ENCODE measurements around the gene ZFP37.

Gene ZFP37

GRCh38 chr9:113005777-113006176 is 50.7 kb downstream of the ZFP37 start:
- Histone ChIP-seq H3K9me3 (ENCODE audit: insufficient read depth, low read depth, low read length) (no peaks in the 10 kb centered on the region), H3K27me3 (ENCODE audit: insufficient read depth, low read length, poor library complexity, severe bottlenecking) (no peaks in the 10 kb centered on the region), H3K79me2 (ENCODE audit: insufficient read depth, low read length) (no peaks in the 10 kb centered on the region), H3K36me3 (ENCODE audit: insufficient read depth, low read length) (no peaks in the 10 kb centered on the region), H4K20me1 (ENCODE audit: insufficient read depth, low read length, poor library complexity, severe bottlenecking) (no peaks in the 10 kb centered on the region), H3K4me2 (ENCODE audit: low read depth, low read length, poor library complexity, severe bottlenecking) (no peak overlapping the region), H3K4me1 (ENCODE audit: insufficient read depth, low read length, poor library complexity, severe bottlenecking) (no peaks in the 10 kb centered on the region), H3K9ac (ENCODE audit: low read depth, low read length, poor library complexity, severe bottlenecking) (no peak overlapping the region), H2AFZ (ENCODE audit: low read length) (no peak overlapping the region), H3K4me3 (ENCODE audit: low read length, poor library complexity, severe bottlenecking) (no peak overlapping the region), H3K9me2 (replicated peaks; ENCODE audit: low read depth, low read length) (no peaks in the 10 kb centered on the region), H3F3A (ENCODE audit: low read depth) (no peaks in the 10 kb centered on the region)
- TF ChIP-seq EZH2phosphoT487 (IDR thresholded peaks at IDR 0.05; ENCODE audit: borderline replicate concordance) = no peak
- TF ChIP-seq, protein P1, sequence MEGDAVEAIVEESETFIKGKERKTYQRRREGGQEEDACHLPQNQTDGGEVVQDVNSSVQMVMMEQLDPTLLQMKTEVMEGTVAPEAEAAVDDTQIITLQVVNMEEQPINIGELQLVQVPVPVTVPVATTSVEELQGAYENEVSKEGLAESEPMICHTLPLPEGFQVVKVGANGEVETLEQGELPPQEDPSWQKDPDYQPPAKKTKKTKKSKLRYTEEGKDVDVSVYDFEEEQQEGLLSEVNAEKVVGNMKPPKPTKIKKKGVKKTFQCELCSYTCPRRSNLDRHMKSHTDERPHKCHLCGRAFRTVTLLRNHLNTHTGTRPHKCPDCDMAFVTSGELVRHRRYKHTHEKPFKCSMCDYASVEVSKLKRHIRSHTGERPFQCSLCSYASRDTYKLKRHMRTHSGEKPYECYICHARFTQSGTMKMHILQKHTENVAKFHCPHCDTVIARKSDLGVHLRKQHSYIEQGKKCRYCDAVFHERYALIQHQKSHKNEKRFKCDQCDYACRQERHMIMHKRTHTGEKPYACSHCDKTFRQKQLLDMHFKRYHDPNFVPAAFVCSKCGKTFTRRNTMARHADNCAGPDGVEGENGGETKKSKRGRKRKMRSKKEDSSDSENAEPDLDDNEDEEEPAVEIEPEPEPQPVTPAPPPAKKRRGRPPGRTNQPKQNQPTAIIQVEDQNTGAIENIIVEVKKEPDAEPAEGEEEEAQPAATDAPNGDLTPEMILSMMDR (conservative IDR thresholded peaks at IDR 0.05; ENCODE audit: low read length) = no peak

DNA sequence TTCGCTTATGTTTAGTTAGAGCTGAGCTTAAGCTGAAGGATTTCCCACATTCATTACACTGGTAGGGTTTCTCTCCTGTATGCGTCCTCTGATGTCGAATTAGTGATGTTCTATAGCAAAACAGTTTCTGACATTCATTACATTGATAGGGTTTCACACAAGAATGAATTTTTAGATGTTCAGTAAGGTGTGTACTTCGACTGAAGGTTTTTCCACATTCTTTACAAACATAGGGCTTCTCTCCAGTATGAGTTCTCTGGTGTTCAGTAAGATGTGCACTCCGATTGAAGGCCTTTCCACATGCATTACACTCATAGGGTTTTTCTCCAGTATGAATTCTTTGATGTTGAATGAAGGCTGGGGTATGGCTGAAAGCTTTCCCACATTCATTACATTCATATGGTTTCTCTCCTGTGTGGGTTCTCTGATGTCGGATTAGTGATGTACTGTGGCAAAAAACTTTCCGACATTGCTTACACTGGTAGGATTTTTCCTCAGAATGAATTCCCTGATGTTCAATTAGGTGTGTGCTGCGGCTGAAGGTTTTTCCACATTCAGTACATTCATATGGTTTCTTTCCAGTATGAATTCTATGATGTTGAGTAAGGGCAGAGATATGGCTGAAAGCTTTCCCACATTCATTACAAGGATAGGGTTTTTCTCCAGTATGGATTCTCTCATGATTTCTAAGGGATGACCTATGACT is 59.1 kb downstream of the ZFP37 start:
- peaks cover 38% of the 10 kb centered on the region for H3K9me3 ChIP-seq (ENCODE audit: insufficient read depth, low read depth, low read length)
- no peaks in the 10 kb centered on the region for H3K9me2 ChIP-seq (replicated peaks; ENCODE audit: low read depth, low read length)
- no peaks in the 10 kb centered on the region for H3K79me2 ChIP-seq (ENCODE audit: insufficient read depth, low read length)
- H3K27me3 ChIP-seq (ENCODE audit: insufficient read depth, low read length, poor library complexity, severe bottlenecking) = no peaks in the 10 kb centered on the region
- no peak overlapping the region for H2AFZ ChIP-seq (ENCODE audit: low read length)
- H3K4me1 ChIP-seq (ENCODE audit: insufficient read depth, low read length, poor library complexity, severe bottlenecking) = no peaks in the 10 kb centered on the region
- H3F3A ChIP-seq (ENCODE audit: low read depth) = no peaks in the 10 kb centered on the region
- no peak overlapping the region for H3K4me3 ChIP-seq (ENCODE audit: low read length, poor library complexity, severe bottlenecking)
- no peaks in the 10 kb centered on the region for H4K20me1 ChIP-seq (ENCODE audit: insufficient read depth, low read length, poor library complexity, severe bottlenecking)
- TF ChIP-seq, protein P1 (conservative IDR thresholded peaks at IDR 0.05; ENCODE audit: low read length) = no peak
- no peak for TF ChIP-seq EZH2phosphoT487 (IDR thresholded peaks at IDR 0.05; ENCODE audit: borderline replicate concordance)
- no peak overlapping the region for H3K4me2 ChIP-seq (ENCODE audit: low read depth, low read length, poor library complexity, severe bottlenecking)
- H3K9ac ChIP-seq (ENCODE audit: low read depth, low read length, poor library complexity, severe bottlenecking) = no peak overlapping the region
- H3K36me3 ChIP-seq (ENCODE audit: insufficient read depth, low read length) = no peaks in the 10 kb centered on the region
